Epithelial cell of proximal tubule (primary cell): ENCODE measurements around the gene ATP5MG. TPM values are rescaled to one million over a fixed set of nuclear protein-coding genes. Genes with fewer than 3 reads are reported as not detected.

Experiments
- DNase-seq: peaks from one replicate; pipeline ENCODE4 v3.0.0-alpha.2; 2011; ENCODE audit warnings: low read depth
- H3K4me3 ChIP-seq: 2 replicates; pipeline ENCODE4 v1.5.1; 2011; ENCODE audit warnings: low read depth, mild to moderate bottlenecking, low read length
- CTCF ChIP-seq: conservative IDR thresholded peaks from 2 replicates; pipeline ENCODE4 v1.5.1; 2012; ENCODE audit warnings: low read depth, mild to moderate bottlenecking, low read length
- total RNA-seq: library from RNA; depleted of rRNA; stranded (reverse); fragments of >200 nt; gene quantifications from 2 replicates; pipeline ENCODE4 v1.2.3, GENCODE V29; 2015

Gene ATP5MG
- total RNA-seq, 1 donor from 2014 or later, result 82.7 TPM

- TF ChIP-seq CTCF, result no peak
- DNase-seq, result peak; percentile 70
- peak overlapping the region; percentile 9 for H3K4me3 ChIP-seq
Observed at GRCh38 chr11:118417801-118418200, 16.4 kb downstream of the ATP5MG start.

DNA sequence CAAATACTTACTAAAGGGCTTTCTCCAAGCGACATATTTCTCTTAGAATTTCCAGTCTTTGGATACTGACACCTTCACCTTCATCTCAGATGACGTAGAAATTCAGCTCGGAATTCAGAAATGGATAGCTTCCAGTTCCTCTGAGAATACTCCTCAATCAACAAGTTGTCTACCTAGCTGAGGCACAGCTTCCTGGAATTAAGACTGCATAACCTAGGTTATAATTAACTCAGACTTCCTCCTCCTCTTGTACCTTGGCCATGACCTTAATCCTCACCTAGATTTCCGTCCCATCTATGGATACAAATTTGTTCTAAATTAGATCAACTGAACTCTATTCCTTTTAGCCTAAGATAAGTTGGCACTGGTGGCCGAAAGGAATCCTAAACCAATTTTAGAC lies 17.4 kb downstream of the ATP5MG start:
- H3K4me3 ChIP-seq, result peak overlapping the region; percentile 9
- no peak for DNase-seq
- no peak for TF ChIP-seq CTCF

- no peak overlapping the region for H3K4me3 ChIP-seq
- TF ChIP-seq CTCF, result no peak
- no peak for DNase-seq
Observed at GRCh38 chr11:118427707-118428106, 26.3 kb downstream of the ATP5MG start.

- no peak for TF ChIP-seq CTCF
- no peak for DNase-seq
- no peak overlapping the region for H3K4me3 ChIP-seq
Observed at GRCh38 chr11:118430956-118431355, 29.6 kb downstream of the ATP5MG start.

DNA sequence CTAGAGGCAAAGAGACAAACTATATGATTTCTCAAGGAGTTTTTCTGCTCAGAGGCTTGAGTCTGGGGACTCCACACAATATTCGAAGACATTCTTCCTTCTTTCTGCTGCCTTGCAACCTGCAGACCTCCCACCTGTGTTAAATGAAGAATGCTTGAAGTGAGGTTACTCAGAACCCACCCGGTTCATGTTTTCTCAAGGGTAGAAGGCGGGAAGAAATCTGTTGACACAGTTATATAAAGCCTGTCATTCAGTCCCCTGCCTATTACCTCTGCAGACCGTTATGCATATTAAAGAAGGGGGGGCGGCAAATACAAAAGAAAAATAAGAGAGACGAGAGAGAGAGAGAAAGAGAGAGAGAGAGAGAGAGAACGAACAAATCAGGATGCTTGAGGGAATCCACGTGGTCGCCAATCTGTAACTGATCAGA lies 32.7 kb downstream of the ATP5MG start:
- peak overlapping the region; percentile 63 for H3K4me3 ChIP-seq
- DNase-seq, result no peak

GRCh38 chr11:118434553-118435289 lies 33.3 kb downstream of the ATP5MG start:
- DNase-seq, result no peak
- no peak for TF ChIP-seq CTCF
- H3K4me3 ChIP-seq, result peak overlapping the region; percentile 63

More for the DNA sequence above, 32.7 kb downstream of the ATP5MG start:
- TF ChIP-seq CTCF, result no peak
